ENCODE results near the gene C2orf72. TPM values are rescaled to one million over a fixed set of nuclear protein-coding genes. Genes with fewer than 3 reads are reported as not detected.
A peak's percentile ranks its signal among the peaks of the same experiment; 100 is the strongest.

Gene C2orf72
- total RNA-seq, 1 donor from 2014 or later: 5.4 TPM

GRCh38 chr2:231039821-231040364 lies 2.6 kb downstream of the C2orf72 start:
- H3K27ac Mint-ChIP-seq (ENCODE audit: unreplicated experiment): no peak overlapping the region
- peaks cover 6% of the 10 kb centered on the region for H3K27me3 Mint-ChIP-seq (ENCODE audit: unreplicated experiment)
- peak overlapping the region; percentile 67 for H3K4me3 Mint-ChIP-seq (ENCODE audit: unreplicated experiment)
- DNase-seq (ENCODE audit: low spot score): no peak
- no peak for TF ChIP-seq CTCF (IDR thresholded peaks at IDR 0.05; ENCODE audit: unreplicated experiment)
- H3K4me1 Mint-ChIP-seq (ENCODE audit: unreplicated experiment): peaks cover 3% of the 10 kb centered on the region
- no peaks in the 10 kb centered on the region for H3K9me3 Mint-ChIP-seq (ENCODE audit: unreplicated experiment)
- peaks cover 5% of the 10 kb centered on the region for H3K36me3 Mint-ChIP-seq (ENCODE audit: low read depth, unreplicated experiment)

- no peak for DNase-seq (ENCODE audit: low spot score)
- H3K4me3 Mint-ChIP-seq (ENCODE audit: unreplicated experiment): no peak overlapping the region
- peaks cover 6% of the 10 kb centered on the region for H3K27me3 Mint-ChIP-seq (ENCODE audit: unreplicated experiment)
- TF ChIP-seq CTCF (IDR thresholded peaks at IDR 0.05; ENCODE audit: unreplicated experiment): no peak
- H3K4me1 Mint-ChIP-seq (ENCODE audit: unreplicated experiment): peaks cover 3% of the 10 kb centered on the region
- no peaks in the 10 kb centered on the region for H3K9me3 Mint-ChIP-seq (ENCODE audit: unreplicated experiment)
- H3K27ac Mint-ChIP-seq (ENCODE audit: unreplicated experiment): no peak overlapping the region
- H3K36me3 Mint-ChIP-seq (ENCODE audit: low read depth, unreplicated experiment): peaks cover 5% of the 10 kb centered on the region
Observed at GRCh38 chr2:231041061-231041689, 3.9 kb downstream of the C2orf72 start.

- Mint-ChIP-seq H3K36me3 (ENCODE audit: low read depth, unreplicated experiment) (peaks cover 5% of the 10 kb centered on the region), H3K27ac (ENCODE audit: unreplicated experiment) (no peak overlapping the region), H3K9me3 (ENCODE audit: unreplicated experiment) (no peaks in the 10 kb centered on the region), H3K27me3 (ENCODE audit: unreplicated experiment) (peaks cover 3% of the 10 kb centered on the region), H3K4me3 (ENCODE audit: unreplicated experiment) (no peak overlapping the region), H3K4me1 (ENCODE audit: unreplicated experiment) (peaks cover 3% of the 10 kb centered on the region)
- TF ChIP-seq CTCF (IDR thresholded peaks at IDR 0.05; ENCODE audit: unreplicated experiment): no peak
- no peak for DNase-seq (ENCODE audit: low spot score)
Observed at GRCh38 chr2:231043796-231044195, 6.5 kb downstream of the C2orf72 start.

- no peak for DNase-seq (ENCODE audit: low spot score)
- no peaks in the 10 kb centered on the region for H3K9me3 Mint-ChIP-seq (ENCODE audit: unreplicated experiment)
- no peak overlapping the region for H3K4me3 Mint-ChIP-seq (ENCODE audit: unreplicated experiment)
- H3K4me1 Mint-ChIP-seq (ENCODE audit: unreplicated experiment): no peaks in the 10 kb centered on the region
- H3K27me3 Mint-ChIP-seq (ENCODE audit: unreplicated experiment): no peaks in the 10 kb centered on the region
- H3K36me3 Mint-ChIP-seq (ENCODE audit: low read depth, unreplicated experiment): peaks cover under 1% of the 10 kb centered on the region
- TF ChIP-seq CTCF (IDR thresholded peaks at IDR 0.05; ENCODE audit: unreplicated experiment): no peak
- no peak overlapping the region for H3K27ac Mint-ChIP-seq (ENCODE audit: unreplicated experiment)
Observed at GRCh38 chr2:231046916-231047273, 9.6 kb downstream of the C2orf72 start.

GRCh38 chr2:231047274-231047922 lies 10.1 kb downstream of the C2orf72 start:
- no peak for TF ChIP-seq CTCF (IDR thresholded peaks at IDR 0.05; ENCODE audit: unreplicated experiment)
- Mint-ChIP-seq H3K4me3 (ENCODE audit: unreplicated experiment) (no peak overlapping the region), H3K4me1 (ENCODE audit: unreplicated experiment) (no peaks in the 10 kb centered on the region), H3K9me3 (ENCODE audit: unreplicated experiment) (no peaks in the 10 kb centered on the region), H3K27me3 (ENCODE audit: unreplicated experiment) (no peaks in the 10 kb centered on the region), H3K27ac (ENCODE audit: unreplicated experiment) (no peak overlapping the region), H3K36me3 (ENCODE audit: low read depth, unreplicated experiment) (no peaks in the 10 kb centered on the region)
- DNase-seq (ENCODE audit: low spot score): no peak
